Measurements from ENCODE around the gene DOK6. TPM values are rescaled to one million over a fixed set of nuclear protein-coding genes. Genes with fewer than 3 reads are reported as not detected.

DOK6 gene
- total RNA-seq, 1 experiment from 2014 or later: 4.1 TPM

- DNase-seq (ENCODE audit: low spot score) (no peak), ATAC-seq (no peak)
- ChIA-PET CTCF (no interaction called here), POLR2A (no interaction called here)
- peaks cover 46% of the 10 kb centered on the region for H3K4me1 Mint-ChIP-seq
- peaks cover 12% of the 10 kb centered on the region for H3K9me3 Mint-ChIP-seq
- H3K27ac Mint-ChIP-seq: peak overlapping the region; percentile 96
- no peak overlapping the region for H3K4me3 Mint-ChIP-seq
- TF ChIP-seq, protein P1, sequence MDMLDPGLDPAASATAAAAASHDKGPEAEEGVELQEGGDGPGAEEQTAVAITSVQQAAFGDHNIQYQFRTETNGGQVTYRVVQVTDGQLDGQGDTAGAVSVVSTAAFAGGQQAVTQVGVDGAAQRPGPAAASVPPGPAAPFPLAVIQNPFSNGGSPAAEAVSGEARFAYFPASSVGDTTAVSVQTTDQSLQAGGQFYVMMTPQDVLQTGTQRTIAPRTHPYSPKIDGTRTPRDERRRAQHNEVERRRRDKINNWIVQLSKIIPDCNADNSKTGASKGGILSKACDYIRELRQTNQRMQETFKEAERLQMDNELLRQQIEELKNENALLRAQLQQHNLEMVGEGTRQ (CRISPR knock-in tag; IDR thresholded peaks at IDR 0.05): no peak
- TF ChIP-seq ATF3 (CRISPR knock-in tag; conservative IDR thresholded peaks at IDR 0.05): no peak
- no peak for TF ChIP-seq GRHL2 (CRISPR knock-in tag; IDR thresholded peaks at IDR 0.05; ENCODE audit: insufficient replicate concordance, severe bottlenecking)
- TF ChIP-seq MYBL2 (CRISPR knock-in tag; IDR thresholded peaks at IDR 0.05): no peak
- no peak for TF ChIP-seq TCF7 (CRISPR knock-in tag; IDR thresholded peaks at IDR 0.05; ENCODE audit: low read depth)
- peak; percentile 85 for TF ChIP-seq ZNF512 (CRISPR knock-in tag; IDR thresholded peaks at IDR 0.05; ENCODE audit: borderline replicate concordance)
- TF ChIP-seq, protein P2, sequence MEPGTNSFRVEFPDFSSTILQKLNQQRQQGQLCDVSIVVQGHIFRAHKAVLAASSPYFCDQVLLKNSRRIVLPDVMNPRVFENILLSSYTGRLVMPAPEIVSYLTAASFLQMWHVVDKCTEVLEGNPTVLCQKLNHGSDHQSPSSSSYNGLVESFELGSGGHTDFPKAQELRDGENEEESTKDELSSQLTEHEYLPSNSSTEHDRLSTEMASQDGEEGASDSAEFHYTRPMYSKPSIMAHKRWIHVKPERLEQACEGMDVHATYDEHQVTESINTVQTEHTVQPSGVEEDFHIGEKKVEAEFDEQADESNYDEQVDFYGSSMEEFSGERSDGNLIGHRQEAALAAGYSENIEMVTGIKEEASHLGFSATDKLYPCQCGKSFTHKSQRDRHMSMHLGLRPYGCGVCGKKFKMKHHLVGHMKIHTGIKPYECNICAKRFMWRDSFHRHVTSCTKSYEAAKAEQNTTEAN (CRISPR knock-in tag; IDR thresholded peaks at IDR 0.05): no peak
- no peaks in the 10 kb centered on the region for H3K27me3 Mint-ChIP-seq (ENCODE audit: low read depth)
- peaks cover 4% of the 10 kb centered on the region; the same call in 1 of the 2 replicates for H3K36me3 Mint-ChIP-seq
Observed at GRCh38 chr18:69880083-69880482, 479.4 kb downstream of the DOK6 start.

DNA sequence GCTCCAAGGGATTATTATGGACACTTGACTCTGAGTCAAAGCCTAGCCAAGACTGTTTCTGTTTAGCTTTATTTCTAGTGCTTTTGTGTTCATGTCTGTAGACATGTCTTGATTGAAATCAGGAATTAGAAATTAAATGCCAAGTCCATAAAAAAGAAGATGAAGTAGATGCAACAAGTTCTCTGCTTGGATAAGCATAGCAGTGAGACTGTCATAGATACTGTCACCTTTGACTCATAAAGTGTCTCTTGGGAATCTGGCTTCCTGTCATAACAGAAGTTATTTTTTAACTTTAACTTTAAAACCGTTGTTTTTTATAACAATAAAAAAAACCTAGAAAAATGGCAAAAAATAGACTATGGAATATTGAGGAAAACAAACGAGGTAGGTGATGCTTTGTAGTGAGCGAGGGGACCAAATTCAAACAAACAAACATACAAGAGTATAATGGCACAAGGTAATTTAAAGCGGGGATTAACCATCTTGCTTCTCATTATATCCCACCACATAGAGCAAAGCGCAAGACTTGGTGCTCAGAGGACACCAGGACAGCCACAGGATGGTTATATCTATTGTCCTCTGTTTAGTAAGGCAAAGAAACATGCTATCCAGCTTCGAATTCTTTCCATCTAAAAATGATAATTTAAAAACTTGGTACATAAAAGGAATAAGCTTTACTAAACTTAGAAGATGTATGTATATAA, 482.4 kb downstream of the DOK6 start:
- H3K27ac Mint-ChIP-seq: no peak overlapping the region
- ChIA-PET CTCF (no interaction called here), POLR2A (no interaction called here)
- TF ChIP-seq FOXP1 (CRISPR knock-in tag; IDR thresholded peaks at IDR 0.05; ENCODE audit: borderline replicate concordance): no peak
- no peak for TF ChIP-seq ETV6 (CRISPR knock-in tag; IDR thresholded peaks at IDR 0.05)
- no peak for TF ChIP-seq ESRRA (CRISPR knock-in tag; IDR thresholded peaks at IDR 0.05; ENCODE audit: borderline replicate concordance)
- no peak for TF ChIP-seq PRDM15 (CRISPR knock-in tag; IDR thresholded peaks at IDR 0.05)
- TF ChIP-seq, protein P3, sequence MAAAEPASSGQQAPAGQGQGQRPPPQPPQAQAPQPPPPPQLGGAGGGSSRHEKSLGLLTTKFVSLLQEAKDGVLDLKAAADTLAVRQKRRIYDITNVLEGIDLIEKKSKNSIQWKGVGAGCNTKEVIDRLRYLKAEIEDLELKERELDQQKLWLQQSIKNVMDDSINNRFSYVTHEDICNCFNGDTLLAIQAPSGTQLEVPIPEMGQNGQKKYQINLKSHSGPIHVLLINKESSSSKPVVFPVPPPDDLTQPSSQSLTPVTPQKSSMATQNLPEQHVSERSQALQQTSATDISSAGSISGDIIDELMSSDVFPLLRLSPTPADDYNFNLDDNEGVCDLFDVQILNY (CRISPR knock-in tag; IDR thresholded peaks at IDR 0.05): no peak
- no peak for TF ChIP-seq FOXJ3 (CRISPR knock-in tag; IDR thresholded peaks at IDR 0.05; ENCODE audit: borderline replicate concordance)
- DNase-seq (ENCODE audit: low spot score) (no peak), ATAC-seq (no peak)
- no peaks in the 10 kb centered on the region for H3K27me3 Mint-ChIP-seq (ENCODE audit: low read depth)
- peaks cover 40% of the 10 kb centered on the region for H3K4me1 Mint-ChIP-seq
- peaks cover 12% of the 10 kb centered on the region for H3K9me3 Mint-ChIP-seq
- H3K4me3 Mint-ChIP-seq: no peak overlapping the region
- H3K36me3 Mint-ChIP-seq: peaks cover 4% of the 10 kb centered on the region; the same call in 1 of the 2 replicates

All from WTC11 (cell line).